Gastroesophageal sphincter (tissue), 4 donors: ENCODE measurements around the gene TPST1. TPM values are rescaled to one million over a fixed set of nuclear protein-coding genes. Genes with fewer than 3 reads are reported as not detected.
"Not testable (repeated sequence)": the region's sequence is repeated elsewhere in the genome, so short reads cannot be mapped to it uniquely, and the experiment has no call there.

Experiments used
- ATAC-seq: fragments of 150-250 bp; one replicate; pipeline ENCODE4 v1.9.1; 2016; ENCODE audit warnings: mild to moderate bottlenecking, moderate library complexity
- H3K27ac ChIP-seq, 4 donors: fragments of 200-600 bp; sonication (generic) in 3 of 4; 1 replicate in 3 of 4; 2 replicates in 1 of 4; pipeline ENCODE4 v1.5.1; 2016 to 2019
- H3K27me3 ChIP-seq: fragments of 200-600 bp; sonication (generic); one replicate; pipeline ENCODE4 v1.5.1; 2019
- H3K36me3 ChIP-seq, 2 donors: fragments of 200-600 bp; sonication (generic); one replicate each; pipeline ENCODE4 v1.5.1; 2019; ENCODE audit warnings: control low read depth in 1 of 2
- H3K4me1 ChIP-seq, 3 donors: fragments of 200-600 bp; sonication (generic); 1 replicate in 2 of 3; 2 replicates in 1 of 3; pipeline ENCODE4 v1.5.1; 2016 to 2019; ENCODE audit warnings: control low read depth in 2 of 3
- H3K4me3 ChIP-seq, 2 donors: fragments of 200-600 bp; sonication (generic); one replicate each; pipeline ENCODE4 v1.5.1; 2019; ENCODE audit warnings: mild to moderate bottlenecking in 1 of 2, moderate library complexity in 1 of 2
- H3K9me3 ChIP-seq, 3 donors: fragments of 200-600 bp; sonication (generic); one replicate each; pipeline ENCODE4 v1.5.1; 2017 to 2019; ENCODE audit warnings: control low read depth in 2 of 3
- CTCF ChIP-seq, 4 experiments: fragments of 200-600 bp in 2 of 4; fragments of 450-650 bp in 2 of 4; sonication (generic) in 1 of 4; IDR thresholded peaks; one replicate each; pipeline ENCODE4 v1.5.1; 2017 to 2019; ENCODE audit warnings: antibody characterized with exemption in 4 of 4, mild to moderate bottlenecking in 2 of 4, moderate library complexity in 2 of 4
- EP300 ChIP-seq: sonication (generic); formaldehyde crosslinking; IDR thresholded peaks from one replicate; pipeline ENCODE4 v1.6.1; 2017; ENCODE audit warnings: antibody characterized with exemption, mild to moderate bottlenecking
- POLR2A ChIP-seq, 2 donors: fragments of 450-650 bp; IDR thresholded peaks; one replicate each; pipeline ENCODE4 v1.6.1; 2017; ENCODE audit warnings: antibody characterized with exemption in 2 of 2, mild to moderate bottlenecking in 2 of 2, moderate library complexity in 1 of 2
- POLR2AphosphoS5 ChIP-seq: sonication (generic); formaldehyde crosslinking; IDR thresholded peaks from one replicate; pipeline ENCODE4 v1.6.1; 2017; ENCODE audit warnings: antibody characterized with exemption
- WGBS, 2 donors: methylation state at CpG; one replicate each; pipeline ENCODE4 v1.1.5; 2018; ENCODE audit warnings: low coverage in 1 of 2; 5-methylcytosine and 5-hydroxymethylcytosine counted together
- total RNA-seq, 4 donors: library from RNA; depleted of rRNA; stranded (reverse); fragments of >200 nt; gene quantifications; one replicate each; pipeline ENCODE4 v1.1.0, GENCODE V29; 2016

Gene TPST1
- total RNA-seq: 10 to 100 TPM; 11.0 to 25.3 (median 19.8) TPM

- no peaks in the 10 kb centered on the region for H3K36me3 ChIP-seq
- TF ChIP-seq EP300 (no peak), CTCF (IDR thresholded peaks at IDR 0.05) (peak in 3 of 4 experiments; percentile 50 to 85 (median 80)), POLR2A (IDR thresholded peaks at IDR 0.05) (peak; percentile 86 to 87), POLR2AphosphoS5 (peak; percentile 92)
- no peaks in the 10 kb centered on the region for H3K27me3 ChIP-seq
- H3K4me1 ChIP-seq: peaks cover 0 to 40% (median 0%) of the 10 kb centered on the region in 3 donors
- H3K9me3 ChIP-seq: no peaks in the 10 kb centered on the region
- WGBS, 2 donors: 3 to 20% methylated on average over 1 to 13 of the region's 90 CpGs
- peak within 1 kb of the TSS; percentile 11 to 87 (median 78) for H3K27ac ChIP-seq
- peak within 1 kb of the TSS; percentile 92 to 99 for H3K4me3 ChIP-seq
- ATAC-seq: peak; percentile 94
Observed at GRCh38 chr7:66204822-66205740, at the start of gene TPST1. TSS of gene TPST1 (plus strand) at chr7:66205334. CDS start at chr7:66240426, 35,092 bp downstream.

GRCh38 chr7:66156035-66156434, 49.1 kb upstream of the TPST1 start:
- Histone ChIP-seq H3K4me1 (peaks cover 0 to 26% (median 9%) of the 10 kb centered on the region in 3 donors), H3K36me3 (peaks cover 0 to 79% of the 10 kb centered on the region in 2 donors), H3K9me3 (peaks cover 0 to 11% (median 0%) of the 10 kb centered on the region in 3 donors)
- not testable (repeated sequence) for H3K27me3 ChIP-seq, H3K27ac ChIP-seq, ATAC-seq, H3K4me3 ChIP-seq
- WGBS, 2 donors: 95 to 98% methylated on average over 4 to 7 of the region's 7 CpGs

- WGBS, 2 donors: 72 to 86% methylated on average over 1 to 3 of the region's 3 CpGs
Observed at GRCh38 chr7:66157060-66157459, 48.1 kb upstream of the TPST1 start.

GRCh38 chr7:66162622-66163021, 42.5 kb upstream of the TPST1 start:
- H3K9me3 ChIP-seq: peaks cover 0 to 11% (median 0%) of the 10 kb centered on the region in 3 donors
- no peaks in the 10 kb centered on the region for H3K27me3 ChIP-seq
- no peak for ATAC-seq
- no peak for TF ChIP-seq CTCF (IDR thresholded peaks at IDR 0.05)
- no peak for TF ChIP-seq POLR2AphosphoS5
- TF ChIP-seq EP300: no peak
- no peak for TF ChIP-seq POLR2A (IDR thresholded peaks at IDR 0.05)
- H3K4me1 ChIP-seq: no peaks in the 10 kb centered on the region
- no peak overlapping the region for H3K4me3 ChIP-seq
- peaks cover 0 to 16% of the 10 kb centered on the region in 2 donors for H3K36me3 ChIP-seq
- no peak overlapping the region for H3K27ac ChIP-seq
- WGBS, 2 donors: 82 to 94% methylated on average over 3 to 4 of the region's 4 CpGs

More at GRCh38 chr7:66157060-66157459, 48.1 kb upstream of the TPST1 start:
- Histone ChIP-seq H3K9me3 (peaks cover 0 to 11% (median 0%) of the 10 kb centered on the region in 3 donors), H3K27ac (no peak overlapping the region), H3K4me3 (no peak overlapping the region), H3K27me3 (no peaks in the 10 kb centered on the region), H3K4me1 (peaks cover 0 to 18% (median under 1%) of the 10 kb centered on the region in 3 donors), H3K36me3 (peaks cover 0 to 72% of the 10 kb centered on the region in 2 donors)
- ATAC-seq: no peak
- TF ChIP-seq CTCF (IDR thresholded peaks at IDR 0.05) (no peak), POLR2A (IDR thresholded peaks at IDR 0.05) (no peak), POLR2AphosphoS5 (no peak), EP300 (no peak)

GRCh38 chr7:66163186-66163610, 41.9 kb upstream of the TPST1 start:
- no peak for TF ChIP-seq EP300
- WGBS, 2 donors: 88 to 100% methylated on average over 1 of the region's 1 CpG
- H3K27me3 ChIP-seq: no peaks in the 10 kb centered on the region
- H3K9me3 ChIP-seq: peaks cover 0 to 11% (median 0%) of the 10 kb centered on the region in 3 donors
- H3K36me3 ChIP-seq: peaks cover 0 to 10% of the 10 kb centered on the region in 2 donors
- H3K27ac ChIP-seq: no peak overlapping the region
- H3K4me3 ChIP-seq: no peak overlapping the region
- ATAC-seq: no peak
- no peaks in the 10 kb centered on the region for H3K4me1 ChIP-seq
